HEK293T (cell line): ENCODE data around the gene SNAP29.

ENCODE experiments used
- BHLHE40 ChIP-seq: fragments of 450-650 bp; IDR thresholded peaks from 2 replicates; pipeline ENCODE4 v1.6.1; 2016; ENCODE audit warnings: mild to moderate bottlenecking, moderate library complexity, borderline replicate concordance
- CTBP1 ChIP-seq: fragments of 450-650 bp; IDR thresholded peaks from 2 replicates; pipeline ENCODE4 v1.6.1; 2016; ENCODE audit warnings: borderline replicate concordance
- FOXM1 ChIP-seq: fragments of 450-650 bp; IDR thresholded peaks from 2 replicates; pipeline ENCODE4 v1.6.1; 2017; ENCODE audit warnings: mild to moderate bottlenecking, borderline replicate concordance
- HDGF ChIP-seq: fragments of 450-650 bp; IDR thresholded peaks from 2 replicates; pipeline ENCODE4 v1.6.1; 2017; ENCODE audit warnings: antibody characterized with exemption, borderline replicate concordance
- NFRKB ChIP-seq: fragments of 450-650 bp; IDR thresholded peaks from 2 replicates; pipeline ENCODE4 v1.6.1; 2016; ENCODE audit warnings: mild to moderate bottlenecking, moderate library complexity
- SP1 ChIP-seq: fragments of 450-650 bp; IDR thresholded peaks from 2 replicates; pipeline ENCODE4 v1.6.1; 2017
- SUZ12 ChIP-seq: fragments of 450-650 bp; IDR thresholded peaks from 2 replicates; pipeline ENCODE4 v1.6.1; 2016; ENCODE audit warnings: mild to moderate bottlenecking
- TARDBP ChIP-seq: fragments of 450-650 bp; IDR thresholded peaks from 2 replicates; pipeline ENCODE4 v1.6.1; 2016
- ZNF384 ChIP-seq: fragments of 450-650 bp; IDR thresholded peaks from 2 replicates; pipeline ENCODE4 v1.6.1; 2016

- TF ChIP-seq FOXM1 (no peak), TARDBP (no peak), SP1 (no peak), NFRKB (no peak), BHLHE40 (no peak), CTBP1 (no peak), SUZ12 (no peak), HDGF (no peak), ZNF384 (no peak)
These were observed 25.6 kb upstream of the SNAP29 start for GRCh38 chr22:20833225-20833665.
